HepG2 (cell line): ENCODE measurements around the gene CARD9. TPM values are rescaled to one million over a fixed set of nuclear protein-coding genes. Genes with fewer than 3 reads are reported as not detected.

Experiments
- AGO2 ChIP-seq: fragments of 200-400 bp; formaldehyde crosslinking; optimal IDR thresholded peaks from 2 replicates; pipeline ENCODE3; 2017; ENCODE audit warnings: mild to moderate bottlenecking, low read depth, low read length, moderate library complexity
- ARNTL ChIP-seq: sonication (generic); formaldehyde crosslinking; IDR thresholded peaks from 2 replicates; pipeline ENCODE4 v1.4.0; 2020; ENCODE audit warnings: mild to moderate bottlenecking, missing genetic modification reagents
- BRD4 ChIP-seq: sonication (generic); formaldehyde crosslinking; IDR thresholded peaks from 2 replicates; pipeline ENCODE4 v1.4.0; 2020; ENCODE audit warnings: missing genetic modification reagents
- CHD4 ChIP-seq: fragments of 200-600 bp; sonication (generic); IDR thresholded peaks from 2 replicates; pipeline ENCODE4 v1.7.0; 2017; ENCODE audit warnings: mild to moderate bottlenecking, low read length, borderline replicate concordance
- DMAP1 ChIP-seq: IDR thresholded peaks from 2 replicates; pipeline ENCODE4 v1.6.1; 2016
- FOXO1 ChIP-seq: sonication (generic); formaldehyde crosslinking; IDR thresholded peaks from 2 replicates; pipeline ENCODE4 v1.4.0; 2020; ENCODE audit warnings: missing genetic modification reagents
- RBFOX2 ChIP-seq: fragments of 200-400 bp; formaldehyde crosslinking; IDR thresholded peaks from 2 replicates; pipeline ENCODE4 v1.6.1; 2017; ENCODE audit warnings: low read depth, mild to moderate bottlenecking, low read length
- SIN3B ChIP-seq: fragments of 150-350 bp; IDR thresholded peaks from 2 replicates; pipeline ENCODE4 v1.6.1; 2014; ENCODE audit warnings: low read length
- SKI ChIP-seq: fragments of 450-650 bp; IDR thresholded peaks from one replicate; pipeline ENCODE4 v1.6.1; 2018; ENCODE audit warnings: mild to moderate bottlenecking; ENCODE audit not compliant: partially characterized antibody
- SMAD3 ChIP-seq: sonication (generic); formaldehyde crosslinking; IDR thresholded peaks from 2 replicates; pipeline ENCODE4 v1.4.0; 2020; ENCODE audit warnings: missing genetic modification reagents
- SOX13 ChIP-seq, 3 experiments: fragments of 450-650 bp in 1 of 3; sonication (generic) in 1 of 3; formaldehyde crosslinking in 1 of 3; IDR thresholded peaks in 2 of 3; conservative IDR thresholded peaks in 1 of 3; 2 replicates each; pipeline versions ENCODE4 v1.5.0 to v1.6.1; 2016 to 2020; ENCODE audit warnings: antibody characterized with exemption in 1 of 3, mild to moderate bottlenecking in 1 of 3, missing compliant biosample characterization in 1 of 3, missing genetic modification reagents in 1 of 3, moderate library complexity in 1 of 3
- WIZ ChIP-seq: sonication (generic); formaldehyde crosslinking; IDR thresholded peaks from 2 replicates; pipeline ENCODE4 v1.5.1; 2020; ENCODE audit warnings: mild to moderate bottlenecking, missing genetic modification reagents
- ZBTB7A ChIP-seq: sonication (generic); formaldehyde crosslinking; IDR thresholded peaks from 2 replicates; pipeline ENCODE4 v1.8.0; 2022; ENCODE audit warnings: mild to moderate bottlenecking, missing genetic modification reagents
- ZC3H4 ChIP-seq: sonication (generic); formaldehyde crosslinking; IDR thresholded peaks from 2 replicates; pipeline ENCODE4 v1.4.0; 2020; ENCODE audit warnings: missing genetic modification reagents, borderline replicate concordance
- ZMYM2 ChIP-seq: sonication (generic); formaldehyde crosslinking; IDR thresholded peaks from 2 replicates; pipeline ENCODE4 v1.8.0; 2022; ENCODE audit warnings: mild to moderate bottlenecking, missing genetic modification reagents
- ZNF292 ChIP-seq: sonication (generic); formaldehyde crosslinking; IDR thresholded peaks from 2 replicates; pipeline ENCODE4 v1.8.1; 2022; ENCODE audit warnings: mild to moderate bottlenecking, low read depth, missing genetic modification reagents, borderline replicate concordance
- ZNF891 ChIP-seq: sonication (generic); formaldehyde crosslinking; IDR thresholded peaks from 2 replicates; pipeline ENCODE4 v1.5.0; 2020; ENCODE audit warnings: mild to moderate bottlenecking, missing genetic modification reagents
- ZSCAN20 ChIP-seq: sonication (generic); formaldehyde crosslinking; IDR thresholded peaks from 2 replicates; pipeline ENCODE4 v1.4.0; 2020; ENCODE audit warnings: missing genetic modification reagents, mild to moderate bottlenecking, borderline replicate concordance
- ZSCAN22 ChIP-seq: sonication (generic); formaldehyde crosslinking; IDR thresholded peaks from 2 replicates; pipeline ENCODE4 v1.4.0; 2020; ENCODE audit warnings: mild to moderate bottlenecking, missing genetic modification reagents
- polyA plus RNA-seq, 8 experiments: library from polyadenylated mRNA; depleted of rRNA in 3 of 8; stranded (reverse) in 7 of 8; unstranded in 1 of 8; fragments of >200 nt; fragmentation: Illumina TruSeq in 4 of 8; extraction: Trizol in 4 of 8; gene quantifications; 2 replicates each; pipeline versions ENCODE4 v1.2.1 to v1.2.3, GENCODE V29; 2011 to 2016; ENCODE audit warnings: low read depth in 4 of 8, missing spikeins in 1 of 8, mixed read lengths in 1 of 8; ENCODE audit not compliant: insufficient read depth in 1 of 8
- total RNA-seq, 5 experiments: library from RNA; depleted of rRNA; stranded (reverse); fragments of >200 nt; fragmentation: Illumina TruSeq; extraction: Trizol; gene quantifications; 2 replicates each; pipeline ENCODE4 v1.2.3, GENCODE V29; 2016; ENCODE audit warnings: low read depth in 1 of 5
- TF ChIP-seq, protein P1 (sequence below): sonication (generic); formaldehyde crosslinking; IDR thresholded peaks from 2 replicates; pipeline ENCODE4 v1.5.1; 2020; ENCODE audit warnings: missing genetic modification reagents, mild to moderate bottlenecking, borderline replicate concordance
- TF ChIP-seq, protein P2 (sequence below): sonication (generic); formaldehyde crosslinking; IDR thresholded peaks from 2 replicates; pipeline ENCODE4 v1.4.0; 2020; ENCODE audit warnings: missing genetic modification reagents

The CARD9 gene
- total and polyA plus RNA-seq, 2 of the 13 experiments (the other 11 are each of a cell fraction or from before 2014, with no cell fraction given), result 3.3 to 7.4 TPM

DNA sequence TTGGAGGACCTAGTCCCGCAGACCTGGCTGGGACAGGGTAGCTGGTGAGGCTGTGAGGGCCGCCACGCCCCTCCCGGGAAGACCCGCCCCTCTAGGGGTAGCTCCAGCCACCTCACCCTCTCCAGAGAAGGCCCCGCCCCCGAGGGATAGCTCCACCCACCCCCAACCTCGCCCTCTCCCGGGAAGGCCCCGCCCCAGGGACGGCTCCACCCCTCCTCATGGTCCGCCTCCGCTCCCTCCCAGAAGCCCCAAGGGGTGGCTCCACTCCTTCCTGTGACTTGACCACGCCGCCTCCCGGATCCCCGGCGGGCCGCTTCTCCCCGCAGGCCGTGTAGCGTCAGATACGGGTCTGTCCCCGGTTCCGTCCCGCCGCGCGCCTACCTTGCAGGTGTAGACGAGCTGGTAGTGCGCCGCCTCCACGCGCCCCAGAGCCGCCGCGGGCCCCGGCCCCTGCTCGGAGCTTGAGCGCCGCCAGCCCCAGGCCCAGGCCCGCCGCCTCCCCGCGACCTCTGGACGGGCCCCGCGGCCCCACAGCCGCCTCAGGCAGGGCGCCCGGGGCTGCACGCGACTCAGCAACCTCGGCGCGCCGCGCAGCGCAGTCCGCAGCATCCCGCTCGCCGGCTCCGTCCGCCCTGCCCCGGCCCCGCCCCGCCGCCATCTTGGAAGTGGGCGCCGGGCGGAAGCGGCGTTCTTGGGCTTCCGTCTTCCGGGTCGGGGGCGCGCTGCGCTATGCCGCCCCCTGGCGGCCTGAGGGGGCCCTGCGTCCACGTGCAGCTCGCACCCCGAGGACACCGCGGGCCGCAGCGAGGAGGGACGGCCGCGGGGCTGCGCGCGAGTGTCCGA, 10.1 kb downstream of the CARD9 start, which contains the start of gene DNLZ (continued):
- peak; percentile 93 for TF ChIP-seq ZNF891
- peak; percentile 84 for TF ChIP-seq DMAP1 (CRISPR knock-in tag)
- TF ChIP-seq ZBTB7A (CRISPR knock-in tag), result 0 out of 2 replicates have a peak, but pooled peaks have one; percentile 45
- TF ChIP-seq AGO2, result peak; percentile 97
- no peak for TF ChIP-seq CHD4
- TF ChIP-seq FOXO1 (CRISPR knock-in tag), result 0 out of 2 replicates have a peak, but pooled peaks have one; percentile 23
- TF ChIP-seq SOX13 (IDR thresholded peaks at IDR 0.05), result no peak
- TF ChIP-seq SOX13 (CRISPR knock-in tag; conservative IDR thresholded peaks at IDR 0.05 in 1 of 2, IDR thresholded peaks at IDR 0.05 in 1 of 2), result peak in 1 of 2 experiments; percentile 48; a peak in 1 of 4 replicates
- TF ChIP-seq, protein P1, sequence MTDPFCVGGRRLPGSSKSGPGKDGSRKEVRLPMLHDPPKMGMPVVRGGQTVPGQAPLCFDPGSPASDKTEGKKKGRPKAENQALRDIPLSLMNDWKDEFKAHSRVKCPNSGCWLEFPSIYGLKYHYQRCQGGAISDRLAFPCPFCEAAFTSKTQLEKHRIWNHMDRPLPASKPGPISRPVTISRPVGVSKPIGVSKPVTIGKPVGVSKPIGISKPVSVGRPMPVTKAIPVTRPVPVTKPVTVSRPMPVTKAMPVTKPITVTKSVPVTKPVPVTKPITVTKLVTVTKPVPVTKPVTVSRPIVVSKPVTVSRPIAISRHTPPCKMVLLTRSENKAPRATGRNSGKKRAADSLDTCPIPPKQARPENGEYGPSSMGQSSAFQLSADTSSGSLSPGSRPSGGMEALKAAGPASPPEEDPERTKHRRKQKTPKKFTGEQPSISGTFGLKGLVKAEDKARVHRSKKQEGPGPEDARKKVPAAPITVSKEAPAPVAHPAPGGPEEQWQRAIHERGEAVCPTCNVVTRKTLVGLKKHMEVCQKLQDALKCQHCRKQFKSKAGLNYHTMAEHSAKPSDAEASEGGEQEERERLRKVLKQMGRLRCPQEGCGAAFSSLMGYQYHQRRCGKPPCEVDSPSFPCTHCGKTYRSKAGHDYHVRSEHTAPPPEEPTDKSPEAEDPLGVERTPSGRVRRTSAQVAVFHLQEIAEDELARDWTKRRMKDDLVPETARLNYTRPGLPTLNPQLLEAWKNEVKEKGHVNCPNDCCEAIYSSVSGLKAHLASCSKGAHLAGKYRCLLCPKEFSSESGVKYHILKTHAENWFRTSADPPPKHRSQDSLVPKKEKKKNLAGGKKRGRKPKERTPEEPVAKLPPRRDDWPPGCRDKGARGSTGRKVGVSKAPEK (CRISPR knock-in tag), result no peak
- TF ChIP-seq SIN3B, result no peak
- TF ChIP-seq RBFOX2, result peak; percentile 89
- TF ChIP-seq ZSCAN22 (CRISPR knock-in tag), result peak; percentile 79; the same call in 1 of the 2 replicates
- peak; percentile 75; the same call in 1 of the 2 replicates for TF ChIP-seq BRD4 (CRISPR knock-in tag)
- TF ChIP-seq ZMYM2 (CRISPR knock-in tag), result no peak
- no peak for TF ChIP-seq SMAD3
- no peak for TF ChIP-seq SKI
- TF ChIP-seq ARNTL, result peak; percentile 91
- no peak for TF ChIP-seq ZNF292 (CRISPR knock-in tag)
- no peak for TF ChIP-seq WIZ (CRISPR knock-in tag)
- peak; percentile 29; the same call in 1 of the 2 replicates for TF ChIP-seq ZSCAN20 (CRISPR knock-in tag)
- no peak; the same call in 1 of the 2 replicates for TF ChIP-seq ZC3H4 (CRISPR knock-in tag)
- TF ChIP-seq, protein P2, sequence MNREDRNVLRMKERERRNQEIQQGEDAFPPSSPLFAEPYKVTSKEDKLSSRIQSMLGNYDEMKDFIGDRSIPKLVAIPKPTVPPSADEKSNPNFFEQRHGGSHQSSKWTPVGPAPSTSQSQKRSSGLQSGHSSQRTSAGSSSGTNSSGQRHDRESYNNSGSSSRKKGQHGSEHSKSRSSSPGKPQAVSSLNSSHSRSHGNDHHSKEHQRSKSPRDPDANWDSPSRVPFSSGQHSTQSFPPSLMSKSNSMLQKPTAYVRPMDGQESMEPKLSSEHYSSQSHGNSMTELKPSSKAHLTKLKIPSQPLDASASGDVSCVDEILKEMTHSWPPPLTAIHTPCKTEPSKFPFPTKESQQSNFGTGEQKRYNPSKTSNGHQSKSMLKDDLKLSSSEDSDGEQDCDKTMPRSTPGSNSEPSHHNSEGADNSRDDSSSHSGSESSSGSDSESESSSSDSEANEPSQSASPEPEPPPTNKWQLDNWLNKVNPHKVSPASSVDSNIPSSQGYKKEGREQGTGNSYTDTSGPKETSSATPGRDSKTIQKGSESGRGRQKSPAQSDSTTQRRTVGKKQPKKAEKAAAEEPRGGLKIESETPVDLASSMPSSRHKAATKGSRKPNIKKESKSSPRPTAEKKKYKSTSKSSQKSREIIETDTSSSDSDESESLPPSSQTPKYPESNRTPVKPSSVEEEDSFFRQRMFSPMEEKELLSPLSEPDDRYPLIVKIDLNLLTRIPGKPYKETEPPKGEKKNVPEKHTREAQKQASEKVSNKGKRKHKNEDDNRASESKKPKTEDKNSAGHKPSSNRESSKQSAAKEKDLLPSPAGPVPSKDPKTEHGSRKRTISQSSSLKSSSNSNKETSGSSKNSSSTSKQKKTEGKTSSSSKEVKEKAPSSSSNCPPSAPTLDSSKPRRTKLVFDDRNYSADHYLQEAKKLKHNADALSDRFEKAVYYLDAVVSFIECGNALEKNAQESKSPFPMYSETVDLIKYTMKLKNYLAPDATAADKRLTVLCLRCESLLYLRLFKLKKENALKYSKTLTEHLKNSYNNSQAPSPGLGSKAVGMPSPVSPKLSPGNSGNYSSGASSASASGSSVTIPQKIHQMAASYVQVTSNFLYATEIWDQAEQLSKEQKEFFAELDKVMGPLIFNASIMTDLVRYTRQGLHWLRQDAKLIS (CRISPR knock-in tag), result no peak
